ENCODE measurements around the gene CHST15. TPM values are rescaled to one million over a fixed set of nuclear protein-coding genes. Genes with fewer than 3 reads are reported as not detected.
A peak's percentile ranks its signal among the peaks of the same experiment; 100 is the strongest.

Gene CHST15
- total and polyA plus RNA-seq, 2 of the 13 experiments (the other 11 are each of a cell fraction or from before 2014, with no cell fraction given), result 1.4 to 94.7 TPM

DNA sequence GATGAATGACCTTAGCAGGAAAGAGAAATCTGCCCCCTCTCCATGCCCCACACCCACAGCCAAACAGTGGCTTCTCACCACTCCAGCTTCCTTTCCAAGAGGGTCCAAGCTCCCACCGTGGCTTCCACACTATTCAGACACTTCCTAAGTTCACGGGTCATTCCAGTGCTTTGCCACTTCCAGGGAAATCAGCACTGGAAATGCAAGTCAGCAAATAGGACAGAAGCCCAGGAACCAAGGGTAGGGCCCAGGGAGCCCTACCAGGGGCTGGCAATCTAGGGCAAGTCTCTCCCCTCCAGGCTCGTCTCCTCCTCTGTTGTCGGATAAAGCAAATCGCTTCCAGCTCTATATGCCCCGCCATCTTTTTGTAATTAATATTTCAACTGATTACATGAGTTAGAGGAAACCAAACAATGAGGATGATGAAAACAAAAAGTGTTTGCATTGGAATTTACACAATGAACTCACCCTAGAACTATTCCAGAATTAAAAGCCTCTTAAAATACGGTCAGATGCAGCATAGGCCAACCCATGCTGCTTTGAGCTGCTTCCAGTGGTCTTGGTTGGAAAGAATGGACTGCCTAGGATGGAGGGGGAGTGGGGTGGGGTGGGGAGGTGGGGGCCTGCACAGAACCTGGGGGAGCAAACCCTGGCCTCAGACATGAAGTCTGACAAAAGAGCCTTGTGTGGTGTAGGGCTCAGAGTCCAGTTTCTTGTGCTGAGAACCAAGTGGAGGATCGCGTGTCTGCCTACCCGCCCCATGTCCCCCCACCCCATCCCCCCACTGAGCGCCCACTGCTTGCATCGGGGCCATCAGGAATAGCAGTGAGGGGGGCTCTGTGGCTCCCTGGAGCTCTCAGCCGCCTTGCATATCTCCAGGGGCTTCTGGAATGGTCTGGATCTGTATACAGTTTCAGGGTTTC, 127.2 kb downstream of the CHST15 start:
- no peaks in the 10 kb centered on the region for H3K36me3 ChIP-seq (replicated peaks in 1 of 2; ENCODE audit: control insufficient read depth in 1 of 2, insufficient read depth in 2 of 2, low read length in 2 of 2)
- FAIRE-seq, result no peak
- H2AFZ ChIP-seq (ENCODE audit: low read length), result no peak overlapping the region
- CTCF ChIA-PET (ENCODE audit: low intra/inter-chr PET ratio, low total read pairs), result interaction anchor here (4.0 kb wide), 1 partner anchor 384 kb away, joined by 64 read pairs; no protein-coding TSS in a partner anchor
- H3K9ac ChIP-seq (ENCODE audit: insufficient read depth, low read depth, low read length), result no peak overlapping the region
- H3K27me3 ChIP-seq (ENCODE audit: control insufficient read depth in 1 of 2, insufficient read depth in 2 of 2, low read length in 2 of 2), result peaks cover 2 to 17% of the 10 kb centered on the region in 2 experiments; a peak in 2 of 5 replicates
- in situ Hi-C loops (cut with HindIII; ENCODE audit: extremely low pct_ligation_motif_present, low pct_unique_long_range_greater_than_20kb) (loop anchor here (5.0 to 25.0 kb wide), 2 partner anchors 384 to 879 kb away; no protein-coding TSS in a partner anchor), intact Hi-C loops (cut with micrococcal nuclease; ENCODE audit: unreplicated experiment) (no loop called here)
- H3K4me1 ChIP-seq (ENCODE audit: insufficient read depth, low read length), result peaks cover 20% of the 10 kb centered on the region
- WGBS (ENCODE audit: low lambda C conversion rate), result 41% methylated on average over 8 of the region's 13 CpGs
- no peaks in the 10 kb centered on the region for H3K9me3 ChIP-seq (ENCODE audit: low read length)
- TF ChIP-seq MAFF (IDR thresholded peaks at IDR 0.05; ENCODE audit: low read depth, low read length) (peak; percentile 78), HCFC1 (IDR thresholded peaks at IDR 0.05; ENCODE audit: low read depth, low read length) (no peak), EED (CRISPR knock-in tag; IDR thresholded peaks at IDR 0.05) (no peak), MAFK (conservative IDR thresholded peaks at IDR 0.05 in 1 of 2, IDR thresholded peaks at IDR 0.05 in 1 of 2; ENCODE audit: low read length in 2 of 2) (peak; percentile 76 to 79), ZNF451 (CRISPR knock-in tag; IDR thresholded peaks at IDR 0.05) (no peak), ZMAT3 (CRISPR knock-in tag; conservative IDR thresholded peaks at IDR 0.05) (no peak)
- TF ChIP-seq, protein P1, sequence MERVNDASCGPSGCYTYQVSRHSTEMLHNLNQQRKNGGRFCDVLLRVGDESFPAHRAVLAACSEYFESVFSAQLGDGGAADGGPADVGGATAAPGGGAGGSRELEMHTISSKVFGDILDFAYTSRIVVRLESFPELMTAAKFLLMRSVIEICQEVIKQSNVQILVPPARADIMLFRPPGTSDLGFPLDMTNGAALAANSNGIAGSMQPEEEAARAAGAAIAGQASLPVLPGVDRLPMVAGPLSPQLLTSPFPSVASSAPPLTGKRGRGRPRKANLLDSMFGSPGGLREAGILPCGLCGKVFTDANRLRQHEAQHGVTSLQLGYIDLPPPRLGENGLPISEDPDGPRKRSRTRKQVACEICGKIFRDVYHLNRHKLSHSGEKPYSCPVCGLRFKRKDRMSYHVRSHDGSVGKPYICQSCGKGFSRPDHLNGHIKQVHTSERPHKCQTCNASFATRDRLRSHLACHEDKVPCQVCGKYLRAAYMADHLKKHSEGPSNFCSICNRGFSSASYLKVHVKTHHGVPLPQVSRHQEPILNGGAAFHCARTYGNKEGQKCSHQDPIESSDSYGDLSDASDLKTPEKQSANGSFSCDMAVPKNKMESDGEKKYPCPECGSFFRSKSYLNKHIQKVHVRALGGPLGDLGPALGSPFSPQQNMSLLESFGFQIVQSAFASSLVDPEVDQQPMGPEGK (CRISPR knock-in tag; IDR thresholded peaks at IDR 0.05), result peak; percentile 69
- H4K20me1 ChIP-seq (ENCODE audit: insufficient read depth, low read length), result no peaks in the 10 kb centered on the region
- ATAC-seq, result 0 out of 3 replicates have a peak, but pooled peaks have one; percentile 13
- BruUV-seq (replicated peaks), result no TSS peak
- peak overlapping the region; percentile 60 for H3K4me2 ChIP-seq (ENCODE audit: low read depth, low read length)
- no peaks in the 10 kb centered on the region for H3K79me2 ChIP-seq (ENCODE audit: insufficient read depth, low read length)
- H3K27ac ChIP-seq (ENCODE audit: extremely low read length, insufficient read depth, low read length), result no peak overlapping the region
- H3K4me3 ChIP-seq (replicated peaks in 1 of 3; ENCODE audit: insufficient read depth in 1 of 3, low read depth in 2 of 3, low read length in 3 of 3), result peak overlapping the region in 1 of 3 experiments; percentile 21; a peak in 1 of 6 replicates
- POLR2A ChIA-PET, result no interaction called here
- peak; percentile 23 for DNase-seq (ENCODE audit: low spot score)

Data from HepG2 (cell line).